ENCODE results near the gene DERL3.

Gene DERL3

GRCh38 chr22:23834793-23835483, 3.9 kb downstream of the DERL3 start:
- no peak for TF ChIP-seq YY1 (IDR thresholded peaks at IDR 0.05; ENCODE audit: insufficient read depth, insufficient read length)
- no peak for TF ChIP-seq ZNF274 (IDR thresholded peaks at IDR 0.05; ENCODE audit: low read depth, low read length)
- no peak for TF ChIP-seq SUZ12 (IDR thresholded peaks at IDR 0.05; ENCODE audit: extremely low read depth, insufficient read depth, insufficient read length)
- H3K9me3 ChIP-seq (ENCODE audit: insufficient read depth, low read length), result no peaks in the 10 kb centered on the region
- no peak for DNase-seq (ENCODE audit: low read depth, low spot score)
- no peak overlapping the region for H3K4me3 ChIP-seq (ENCODE audit: insufficient read length, low read depth)
- peaks cover 7% of the 10 kb centered on the region for H3K27me3 ChIP-seq (ENCODE audit: insufficient read depth, insufficient read length)
- H3K36me3 ChIP-seq (ENCODE audit: insufficient read depth, insufficient read length, low read length), result peaks cover 60% of the 10 kb centered on the region
- peaks cover 4% of the 10 kb centered on the region for H3K4me1 ChIP-seq (ENCODE audit: insufficient read depth, insufficient read length)
- H3K9ac ChIP-seq (ENCODE audit: insufficient read length, low read depth), result no peak overlapping the region

GRCh38 chr22:23834406-23834792, 4.4 kb downstream of the DERL3 start:
- Histone ChIP-seq H3K27me3 (ENCODE audit: insufficient read depth, insufficient read length) (peaks cover 1% of the 10 kb centered on the region), H3K36me3 (ENCODE audit: insufficient read depth, insufficient read length, low read length) (peaks cover 65% of the 10 kb centered on the region), H3K4me3 (ENCODE audit: insufficient read length, low read depth) (no peak overlapping the region), H3K9me3 (ENCODE audit: insufficient read depth, low read length) (no peaks in the 10 kb centered on the region), H3K9ac (ENCODE audit: insufficient read length, low read depth) (no peak overlapping the region), H3K4me1 (ENCODE audit: insufficient read depth, insufficient read length) (peaks cover 4% of the 10 kb centered on the region)
- TF ChIP-seq YY1 (IDR thresholded peaks at IDR 0.05; ENCODE audit: insufficient read depth, insufficient read length), result no peak
- TF ChIP-seq ZNF274 (IDR thresholded peaks at IDR 0.05; ENCODE audit: low read depth, low read length), result no peak
- TF ChIP-seq SUZ12 (IDR thresholded peaks at IDR 0.05; ENCODE audit: extremely low read depth, insufficient read depth, insufficient read length), result no peak
- DNase-seq (ENCODE audit: low read depth, low spot score), result no peak

GRCh38 chr22:23833911-23834317, 4.9 kb downstream of the DERL3 start:
- Histone ChIP-seq H3K9ac (ENCODE audit: insufficient read length, low read depth) (no peak overlapping the region), H3K36me3 (ENCODE audit: insufficient read depth, insufficient read length, low read length) (peaks cover 70% of the 10 kb centered on the region), H3K4me3 (ENCODE audit: insufficient read length, low read depth) (no peak overlapping the region), H3K9me3 (ENCODE audit: insufficient read depth, low read length) (no peaks in the 10 kb centered on the region), H3K27me3 (ENCODE audit: insufficient read depth, insufficient read length) (no peaks in the 10 kb centered on the region), H3K4me1 (ENCODE audit: insufficient read depth, insufficient read length) (peaks cover 4% of the 10 kb centered on the region)
- no peak for DNase-seq (ENCODE audit: low read depth, low spot score)
- no peak for TF ChIP-seq ZNF274 (IDR thresholded peaks at IDR 0.05; ENCODE audit: low read depth, low read length)
- TF ChIP-seq SUZ12 (IDR thresholded peaks at IDR 0.05; ENCODE audit: extremely low read depth, insufficient read depth, insufficient read length), result no peak
- TF ChIP-seq YY1 (IDR thresholded peaks at IDR 0.05; ENCODE audit: insufficient read depth, insufficient read length), result no peak

- no peak overlapping the region for H3K9ac ChIP-seq (ENCODE audit: insufficient read length, low read depth)
- TF ChIP-seq YY1 (IDR thresholded peaks at IDR 0.05; ENCODE audit: insufficient read depth, insufficient read length) (no peak), ZNF274 (IDR thresholded peaks at IDR 0.05; ENCODE audit: low read depth, low read length) (no peak), SUZ12 (IDR thresholded peaks at IDR 0.05; ENCODE audit: extremely low read depth, insufficient read depth, insufficient read length) (no peak)
- H3K4me1 ChIP-seq (ENCODE audit: insufficient read depth, insufficient read length), result peaks cover 4% of the 10 kb centered on the region
- H3K9me3 ChIP-seq (ENCODE audit: insufficient read depth, low read length), result no peaks in the 10 kb centered on the region
- H3K4me3 ChIP-seq (ENCODE audit: insufficient read length, low read depth), result no peak overlapping the region
- H3K36me3 ChIP-seq (ENCODE audit: insufficient read depth, insufficient read length, low read length), result peaks cover 76% of the 10 kb centered on the region
- H3K27me3 ChIP-seq (ENCODE audit: insufficient read depth, insufficient read length), result no peaks in the 10 kb centered on the region
- DNase-seq (ENCODE audit: low read depth, low spot score), result no peak
These were observed 5.6 kb downstream of the DERL3 start for GRCh38 chr22:23833017-23833751.

- Histone ChIP-seq H3K4me1 (ENCODE audit: insufficient read depth, insufficient read length) (peaks cover 9% of the 10 kb centered on the region), H3K36me3 (ENCODE audit: insufficient read depth, insufficient read length, low read length) (peaks cover 81% of the 10 kb centered on the region), H3K4me3 (ENCODE audit: insufficient read length, low read depth) (no peak overlapping the region), H3K9ac (ENCODE audit: insufficient read length, low read depth) (no peak overlapping the region), H3K27me3 (ENCODE audit: insufficient read depth, insufficient read length) (no peaks in the 10 kb centered on the region), H3K9me3 (ENCODE audit: insufficient read depth, low read length) (no peaks in the 10 kb centered on the region)
- DNase-seq (ENCODE audit: low read depth, low spot score), result no peak
- TF ChIP-seq YY1 (IDR thresholded peaks at IDR 0.05; ENCODE audit: insufficient read depth, insufficient read length) (no peak), ZNF274 (IDR thresholded peaks at IDR 0.05; ENCODE audit: low read depth, low read length) (no peak), SUZ12 (IDR thresholded peaks at IDR 0.05; ENCODE audit: extremely low read depth, insufficient read depth, insufficient read length) (no peak)
These were observed 6.4 kb downstream of the DERL3 start for GRCh38 chr22:23832226-23833016.

- H3K9ac ChIP-seq (ENCODE audit: insufficient read length, low read depth), result no peak overlapping the region
- H3K4me1 ChIP-seq (ENCODE audit: insufficient read depth, insufficient read length), result peaks cover 5% of the 10 kb centered on the region
- DNase-seq (ENCODE audit: low read depth, low spot score), result no peak
- H3K4me3 ChIP-seq (ENCODE audit: insufficient read length, low read depth), result no peak overlapping the region
- H3K27me3 ChIP-seq (ENCODE audit: insufficient read depth, insufficient read length), result no peaks in the 10 kb centered on the region
- no peak for TF ChIP-seq SUZ12 (IDR thresholded peaks at IDR 0.05; ENCODE audit: extremely low read depth, insufficient read depth, insufficient read length)
- no peak for TF ChIP-seq YY1 (IDR thresholded peaks at IDR 0.05; ENCODE audit: insufficient read depth, insufficient read length)
- no peak for TF ChIP-seq ZNF274 (IDR thresholded peaks at IDR 0.05; ENCODE audit: low read depth, low read length)
- H3K36me3 ChIP-seq (ENCODE audit: insufficient read depth, insufficient read length, low read length), result peaks cover 85% of the 10 kb centered on the region
- no peaks in the 10 kb centered on the region for H3K9me3 ChIP-seq (ENCODE audit: insufficient read depth, low read length)
These were observed 7.0 kb downstream of the DERL3 start for GRCh38 chr22:23831781-23832180.

- Histone ChIP-seq H3K27me3 (ENCODE audit: insufficient read depth, insufficient read length) (no peaks in the 10 kb centered on the region), H3K4me1 (ENCODE audit: insufficient read depth, insufficient read length) (peaks cover 5% of the 10 kb centered on the region), H3K36me3 (ENCODE audit: insufficient read depth, insufficient read length, low read length) (peaks cover 86% of the 10 kb centered on the region), H3K9me3 (ENCODE audit: insufficient read depth, low read length) (no peaks in the 10 kb centered on the region), H3K9ac (ENCODE audit: insufficient read length, low read depth) (no peak overlapping the region), H3K4me3 (ENCODE audit: insufficient read length, low read depth) (no peak overlapping the region)
- TF ChIP-seq YY1 (IDR thresholded peaks at IDR 0.05; ENCODE audit: insufficient read depth, insufficient read length) (no peak), SUZ12 (IDR thresholded peaks at IDR 0.05; ENCODE audit: extremely low read depth, insufficient read depth, insufficient read length) (no peak), ZNF274 (IDR thresholded peaks at IDR 0.05; ENCODE audit: low read depth, low read length) (no peak)
- no peak for DNase-seq (ENCODE audit: low read depth, low spot score)
These were observed 7.5 kb downstream of the DERL3 start for GRCh38 chr22:23831261-23831660.
